Activated CD4-positive, alpha-beta memory T cell treated with anti-CD3 and anti-CD28 coated beads for 36 hours (primary cell): Measurements from ENCODE around the gene GAB2. TPM values are rescaled to one million over a fixed set of nuclear protein-coding genes. Genes with fewer than 3 reads are reported as not detected.
"Not testable (repeated sequence)": the region's sequence is repeated elsewhere in the genome, so short reads cannot be mapped to it uniquely, and the experiment has no call there.

ENCODE experiments used
- CTCF ChIA-PET: fragments of 350-600 bp; sonication (Branson Sonifier 250); formaldehyde crosslinking; loops from one replicate; lab custom pipeline; 2021; ENCODE audit warnings: antibody characterized with exemption, inconsistent platforms; lab: Charles Lee
- POLR2A ChIA-PET: fragments of 350-600 bp; sonication (Branson Sonifier 250); formaldehyde crosslinking; loops from one replicate; lab custom pipeline; 2021; ENCODE audit warnings: antibody characterized with exemption; lab: Charles Lee
- DNase-seq: peaks from one replicate; pipeline ENCODE4 v3.0.0-alpha.2; 2020
- H3K27ac Mint-ChIP-seq: one replicate; pipeline ENCODE4 v1.8.0; 2021; ENCODE audit warnings: mixed read lengths
- H3K27me3 Mint-ChIP-seq: one replicate; pipeline ENCODE4 v1.8.0; 2021; ENCODE audit warnings: mixed read lengths
- H3K36me3 Mint-ChIP-seq: one replicate; pipeline ENCODE4 v1.8.0; 2021; ENCODE audit warnings: mixed read lengths
- H3K4me1 Mint-ChIP-seq: one replicate; pipeline ENCODE4 v1.8.0; 2021; ENCODE audit warnings: low read depth, mixed read lengths
- H3K4me3 Mint-ChIP-seq: one replicate; pipeline ENCODE4 v1.8.0; 2021; ENCODE audit warnings: mild to moderate bottlenecking, mixed read lengths
- H3K9me3 Mint-ChIP-seq: one replicate; pipeline ENCODE4 v1.8.0; 2021; ENCODE audit warnings: mixed read lengths
- intact Hi-C: fragments of 100-400 bp; cut with micrococcal nuclease; formaldehyde crosslinking; loops from one replicate; pipeline ENCODE4 v1.15.1; 2023
- total RNA-seq, 2 experiments: library from RNA; stranded (reverse); gene quantifications; one replicate each; pipeline ENCODE4 v1.2.3, GENCODE V29; 2021

GAB2 gene
- total RNA-seq, 2 experiments from 2014 or later: 8.9 to 11.1 TPM

DNA sequence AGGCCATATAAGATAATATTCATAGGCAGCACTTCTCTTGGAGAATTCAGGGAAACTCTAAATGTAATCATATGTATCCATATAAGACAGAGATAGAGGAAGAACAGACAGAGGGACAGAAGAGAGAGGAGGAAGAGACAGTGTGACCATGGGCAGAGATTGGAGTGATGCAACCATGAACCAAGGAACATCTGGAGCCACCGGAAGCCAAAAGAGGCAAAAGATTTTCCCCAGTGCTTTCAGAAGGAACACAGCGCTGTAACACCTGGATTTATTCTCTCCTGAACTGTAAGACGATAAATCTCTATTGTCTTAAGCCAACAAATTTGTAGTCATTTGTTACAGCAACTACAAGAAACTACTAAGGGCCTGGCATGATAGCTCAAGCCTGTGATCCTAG lies 57.7 kb downstream of the GAB2 start:
- Mint-ChIP-seq H3K27ac (no peak overlapping the region), H3K36me3 (peaks cover 5% of the 10 kb centered on the region), H3K27me3 (no peaks in the 10 kb centered on the region), H3K9me3 (peaks cover 5% of the 10 kb centered on the region), H3K4me3 (no peak overlapping the region), H3K4me1 (no peaks in the 10 kb centered on the region)
- ChIA-PET CTCF (no interaction called here), POLR2A (no interaction called here)
- DNase-seq: no peak
- intact Hi-C loops: no loop called here

DNA sequence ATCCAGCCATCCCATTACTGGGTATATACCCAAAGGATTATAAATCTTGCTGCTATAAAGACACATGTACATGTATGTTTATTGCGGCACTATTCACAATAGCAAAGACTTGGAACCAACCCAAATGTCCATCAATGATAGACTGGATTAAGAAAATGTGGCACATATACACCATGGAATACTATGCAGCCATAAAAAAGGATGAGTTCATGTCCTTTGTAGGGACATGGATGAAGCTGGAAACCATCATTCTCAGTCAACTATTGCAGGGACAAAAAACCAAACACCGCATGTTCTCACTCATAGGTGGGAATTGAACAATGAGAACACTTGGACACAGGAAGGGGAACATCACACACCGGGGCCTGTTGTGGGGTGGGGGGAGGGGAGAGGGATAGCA lies 59.7 kb downstream of the GAB2 start:
- DNase-seq, intact Hi-C loops, CTCF ChIA-PET, H3K27me3 Mint-ChIP-seq, H3K4me1 Mint-ChIP-seq, H3K4me3 Mint-ChIP-seq, H3K36me3 Mint-ChIP-seq, POLR2A ChIA-PET, H3K9me3 Mint-ChIP-seq, H3K27ac Mint-ChIP-seq: not testable (repeated sequence)

- CTCF ChIA-PET, H3K27me3 Mint-ChIP-seq, intact Hi-C loops: not testable (repeated sequence)
Observed at GRCh38 chr11:78357425-78357824, 60.2 kb downstream of the GAB2 start.

GRCh38 chr11:78355742-78356141 lies 61.9 kb downstream of the GAB2 start:
- intact Hi-C loops, POLR2A ChIA-PET, DNase-seq, H3K27me3 Mint-ChIP-seq, H3K4me3 Mint-ChIP-seq, H3K27ac Mint-ChIP-seq, H3K36me3 Mint-ChIP-seq, H3K4me1 Mint-ChIP-seq, H3K9me3 Mint-ChIP-seq: not testable (repeated sequence)
- CTCF ChIA-PET: interaction anchor here (1.0 kb wide), 1 partner anchor 16 kb away, joined by 3 read pairs; no protein-coding TSS in a partner anchor

More at GRCh38 chr11:78357425-78357824, 60.2 kb downstream of the GAB2 start:
- H3K9me3 Mint-ChIP-seq, H3K27ac Mint-ChIP-seq, DNase-seq, H3K4me3 Mint-ChIP-seq, H3K36me3 Mint-ChIP-seq, H3K4me1 Mint-ChIP-seq, POLR2A ChIA-PET: not testable (repeated sequence)

DNA sequence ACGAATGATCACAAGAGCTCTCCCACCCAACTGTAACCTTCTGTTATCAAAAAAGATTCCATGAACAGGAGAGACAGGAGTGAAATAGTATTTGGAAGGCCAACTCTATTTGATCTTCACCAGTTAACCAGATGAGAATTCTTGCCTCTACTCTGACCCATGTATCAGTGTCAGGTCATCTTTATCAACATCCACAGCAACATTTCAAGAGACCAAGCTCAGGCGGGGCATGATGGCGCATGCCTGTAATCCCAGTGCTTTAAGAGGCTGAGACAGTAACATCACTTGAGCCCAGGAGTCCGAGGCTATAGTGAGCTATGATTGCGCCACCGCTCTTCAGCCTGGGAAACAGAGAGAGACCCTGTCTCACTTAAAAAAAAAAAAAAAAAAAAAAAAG lies 62.3 kb downstream of the GAB2 start:
- intact Hi-C loops: no loop called here
- Mint-ChIP-seq H3K4me1 (peaks cover 6% of the 10 kb centered on the region), H3K9me3 (peaks cover 5% of the 10 kb centered on the region), H3K36me3 (peaks cover 5% of the 10 kb centered on the region), H3K27me3 (no peaks in the 10 kb centered on the region), H3K27ac (no peak overlapping the region), H3K4me3 (no peak overlapping the region)
- CTCF ChIA-PET: interaction anchor here (1.0 kb wide), 1 partner anchor 16 kb away, joined by 3 read pairs; no protein-coding TSS in a partner anchor
- POLR2A ChIA-PET: no interaction called here
- DNase-seq: no peak

DNA sequence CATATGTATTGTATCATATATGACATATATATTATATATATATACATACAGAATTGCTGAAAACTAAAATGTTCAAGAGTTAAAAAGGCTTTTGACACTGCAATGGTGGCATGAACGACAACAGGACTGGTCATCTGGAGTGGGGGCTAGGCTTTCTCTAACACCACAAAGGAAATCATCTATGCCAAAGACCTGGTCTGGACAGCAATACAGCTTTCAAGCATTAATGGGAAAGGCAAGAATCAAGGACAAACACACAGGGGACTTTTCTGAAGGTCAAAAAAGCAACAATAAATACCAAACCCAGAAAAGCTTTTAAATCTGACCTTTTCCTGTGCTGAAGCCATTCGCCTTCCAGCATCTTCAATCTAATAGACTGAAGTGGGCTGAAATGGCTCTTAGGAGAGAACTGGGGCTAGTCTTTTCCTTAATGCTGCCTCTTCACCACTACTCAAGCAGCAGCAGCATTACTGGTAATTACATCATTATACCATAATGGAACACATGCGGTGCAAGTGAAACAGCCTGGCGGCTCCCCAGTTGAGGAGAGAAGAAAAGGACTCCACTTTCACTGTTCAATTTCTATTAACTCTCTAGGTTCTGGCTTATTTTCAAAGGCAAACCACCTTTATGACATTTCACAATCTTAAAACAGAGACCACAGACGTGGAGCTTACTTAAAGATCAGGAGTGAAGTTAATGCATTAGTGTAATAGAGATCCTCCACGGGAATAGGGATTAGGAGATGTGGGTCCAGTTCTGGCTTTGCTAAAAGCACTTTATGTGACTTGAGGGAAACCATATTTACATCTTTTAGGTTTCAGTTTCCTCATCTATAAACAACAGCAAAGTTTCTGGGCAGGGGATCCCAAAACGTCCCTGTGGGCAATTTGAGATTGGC lies 63.0 kb downstream of the GAB2 start:
- Mint-ChIP-seq H3K9me3 (peaks cover 5% of the 10 kb centered on the region), H3K4me3 (no peak overlapping the region), H3K36me3 (peaks cover 5% of the 10 kb centered on the region), H3K27ac (no peak overlapping the region), H3K27me3 (no peaks in the 10 kb centered on the region), H3K4me1 (peaks cover 11% of the 10 kb centered on the region)
- ChIA-PET CTCF (interaction anchor here (1.0 kb wide), 1 partner anchor 15 kb away, joined by 3 read pairs; no protein-coding TSS in a partner anchor), POLR2A (no interaction called here)
- DNase-seq: no peak
- intact Hi-C loops: no loop called here

DNA sequence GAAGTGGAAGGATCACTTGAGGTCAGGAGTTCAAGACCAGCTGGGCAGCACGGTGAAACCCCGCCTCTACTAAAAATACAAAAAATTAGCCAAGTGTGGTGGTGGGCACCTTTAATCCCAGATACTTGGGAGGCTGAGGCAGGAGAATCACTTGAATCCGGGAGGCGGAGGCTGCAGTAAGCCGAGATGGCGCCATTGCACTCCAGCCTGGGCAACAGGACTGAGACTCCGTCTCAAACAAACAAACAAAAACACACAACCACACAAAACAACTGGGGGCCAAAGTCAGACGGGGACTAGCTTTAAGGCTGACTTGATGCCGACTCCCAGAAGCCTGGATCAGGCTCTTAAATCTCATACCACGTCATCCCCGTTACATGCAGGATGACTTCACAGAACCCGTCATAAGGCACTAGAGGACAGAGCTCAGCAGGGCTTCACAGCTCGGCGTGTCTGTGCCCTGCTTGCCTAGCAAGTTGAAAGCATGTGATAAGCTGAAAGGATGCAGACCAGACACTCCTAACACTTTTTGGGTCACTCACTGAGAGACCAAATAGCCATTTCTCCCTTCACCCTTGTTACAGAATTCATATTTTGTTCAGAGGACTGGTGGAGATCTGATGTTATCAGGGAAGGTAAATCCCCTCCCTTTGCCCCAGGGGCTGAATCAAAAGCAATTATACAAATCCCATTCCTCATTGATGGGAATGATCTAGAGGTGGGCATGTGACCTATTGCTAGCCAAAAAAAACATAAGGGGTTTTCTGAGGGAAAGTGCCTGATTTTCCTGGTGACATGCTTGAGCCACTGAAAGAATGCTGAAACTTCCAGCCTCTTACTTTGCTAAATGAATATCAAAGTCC lies 65.4 kb downstream of the GAB2 start:
- H3K36me3 Mint-ChIP-seq: peaks cover under 1% of the 10 kb centered on the region
- no peaks in the 10 kb centered on the region for H3K27me3 Mint-ChIP-seq
- peaks cover under 1% of the 10 kb centered on the region for H3K9me3 Mint-ChIP-seq
- no peak overlapping the region for H3K27ac Mint-ChIP-seq
- no peak overlapping the region for H3K4me3 Mint-ChIP-seq
- intact Hi-C loops: no loop called here
- H3K4me1 Mint-ChIP-seq: peaks cover 17% of the 10 kb centered on the region
- ChIA-PET POLR2A (no interaction called here), CTCF (no interaction called here)
- DNase-seq: no peak

DNA sequence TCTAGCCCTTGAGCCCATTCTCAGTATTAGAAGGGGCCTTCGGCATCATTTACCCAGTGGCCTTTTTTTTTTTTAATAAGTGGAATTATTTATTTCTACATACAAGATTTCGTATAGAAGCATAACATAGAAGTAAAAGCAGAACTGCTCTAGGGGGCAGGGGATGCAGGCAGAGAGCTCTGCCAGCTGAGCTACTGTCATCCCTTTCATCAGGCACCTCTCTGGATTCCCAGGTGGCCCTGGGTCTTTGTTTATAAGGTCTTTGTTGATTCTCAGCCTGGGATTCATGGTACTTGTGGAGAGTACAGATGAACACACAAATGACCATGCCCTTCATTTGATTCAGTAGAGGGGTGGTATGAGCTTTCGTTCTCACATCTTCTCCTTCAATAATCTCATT lies 66.4 kb downstream of the GAB2 start:
- intact Hi-C loops: no loop called here
- DNase-seq: no peak
- POLR2A ChIA-PET: no interaction called here
- Mint-ChIP-seq H3K36me3 (no peaks in the 10 kb centered on the region), H3K9me3 (no peaks in the 10 kb centered on the region), H3K4me3 (no peak overlapping the region), H3K4me1 (peaks cover 17% of the 10 kb centered on the region), H3K27me3 (peaks cover 1% of the 10 kb centered on the region), H3K27ac (no peak overlapping the region)
- CTCF ChIA-PET: interaction anchor here (1.0 to 1.3 kb wide), 2 partner anchors 10 to 213 kb away, joined by 3 to 4 read pairs; no protein-coding TSS in a partner anchor

- CTCF ChIA-PET: interaction anchor here (1.0 to 1.3 kb wide), 2 partner anchors 10 to 214 kb away, joined by 3 to 4 read pairs; no protein-coding TSS in a partner anchor
- Mint-ChIP-seq H3K9me3 (no peaks in the 10 kb centered on the region), H3K27ac (no peak overlapping the region), H3K27me3 (peaks cover 1% of the 10 kb centered on the region), H3K4me3 (no peak overlapping the region), H3K36me3 (no peaks in the 10 kb centered on the region), H3K4me1 (peaks cover 17% of the 10 kb centered on the region)
- intact Hi-C loops: no loop called here
- POLR2A ChIA-PET: no interaction called here
- DNase-seq: no peak
Observed at GRCh38 chr11:78350646-78351165, 66.9 kb downstream of the GAB2 start.

- H3K36me3 Mint-ChIP-seq: no peaks in the 10 kb centered on the region
- ChIA-PET CTCF (interaction anchor here (1.0 to 1.3 kb wide), 2 partner anchors 9 to 214 kb away, joined by 3 to 4 read pairs; no protein-coding TSS in a partner anchor), POLR2A (no interaction called here)
- H3K4me1 Mint-ChIP-seq: peaks cover 17% of the 10 kb centered on the region
- peaks cover 1% of the 10 kb centered on the region for H3K27me3 Mint-ChIP-seq
- H3K4me3 Mint-ChIP-seq: no peak overlapping the region
- intact Hi-C loops: no loop called here
- DNase-seq: no peak
- no peak overlapping the region for H3K27ac Mint-ChIP-seq
- H3K9me3 Mint-ChIP-seq: no peaks in the 10 kb centered on the region
Observed at GRCh38 chr11:78350091-78350645, 67.5 kb downstream of the GAB2 start.

DNA sequence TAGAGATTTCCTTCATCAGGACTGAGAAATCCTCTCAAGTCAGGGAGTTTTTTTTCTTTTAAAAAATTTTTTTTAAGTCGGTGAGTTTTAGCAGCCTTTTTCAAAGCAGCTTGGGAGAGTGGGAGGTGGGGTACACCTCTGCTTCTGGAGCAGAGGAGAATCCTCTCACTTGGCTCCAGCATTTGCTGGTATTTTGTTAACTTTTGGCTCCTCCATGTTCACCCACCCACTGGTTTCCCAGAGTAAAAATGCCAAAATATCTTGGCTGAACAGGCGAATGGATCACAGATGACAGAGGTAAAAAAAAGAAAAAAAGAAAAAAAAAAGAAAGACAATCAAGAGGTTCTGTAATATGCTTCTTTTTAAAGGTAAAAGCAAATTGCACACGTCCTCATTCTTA lies 68.0 kb downstream of the GAB2 start:
- H3K27ac Mint-ChIP-seq: no peak overlapping the region
- no peaks in the 10 kb centered on the region for H3K36me3 Mint-ChIP-seq
- no peaks in the 10 kb centered on the region for H3K9me3 Mint-ChIP-seq
- POLR2A ChIA-PET: no interaction called here
- intact Hi-C loops: no loop called here
- peaks cover 17% of the 10 kb centered on the region for H3K4me1 Mint-ChIP-seq
- no peak overlapping the region for H3K4me3 Mint-ChIP-seq
- CTCF ChIA-PET: no interaction called here
- peaks cover 1% of the 10 kb centered on the region for H3K27me3 Mint-ChIP-seq
- no peak for DNase-seq
